ENCODE measurements around the gene ARHGAP20.
A peak's percentile ranks its signal among the peaks of the same experiment; 100 is the strongest.

Gene ARHGAP20

DNA sequence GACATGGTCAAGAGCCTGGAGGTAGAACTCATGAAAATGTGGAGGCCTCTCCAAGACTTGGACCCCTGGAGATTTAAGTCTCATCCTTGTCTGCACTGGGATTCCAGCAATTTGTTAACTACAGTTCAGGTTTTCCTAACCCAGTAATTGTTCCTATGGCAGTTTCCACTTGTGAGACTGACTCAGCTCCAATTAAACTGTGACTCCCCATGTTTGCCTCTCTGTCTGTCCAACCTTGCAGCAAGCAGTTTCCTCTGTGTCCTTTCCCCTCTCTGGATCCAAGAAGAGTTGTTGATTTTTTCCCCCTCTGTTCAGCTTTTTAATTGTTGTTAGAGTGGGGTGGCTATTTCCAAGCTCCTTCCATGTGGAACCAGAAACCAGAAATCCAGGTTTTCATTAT is 16.2 kb upstream of the ARHGAP20 start:
- Histone ChIP-seq H3K27me3 (no peaks in the 10 kb centered on the region), H3K9me3 (replicated peaks in 1 of 11) (peaks cover 0 to 6% (median 0%) of the 10 kb centered on the region in 11 experiments; a peak in 6 of 22 replicates), H3K36me3 (no peaks in the 10 kb centered on the region), H3K27ac (no peak overlapping the region), H4K20me1 (no peaks in the 10 kb centered on the region), H3K4me1 (no peaks in the 10 kb centered on the region), H3K4me2 (no peak overlapping the region), H3K4me3 (no peak overlapping the region), H3K9ac (no peak overlapping the region)
- TF ChIP-seq Cebpa-rat (IDR thresholded peaks at IDR 0.05) = no peak

DNA sequence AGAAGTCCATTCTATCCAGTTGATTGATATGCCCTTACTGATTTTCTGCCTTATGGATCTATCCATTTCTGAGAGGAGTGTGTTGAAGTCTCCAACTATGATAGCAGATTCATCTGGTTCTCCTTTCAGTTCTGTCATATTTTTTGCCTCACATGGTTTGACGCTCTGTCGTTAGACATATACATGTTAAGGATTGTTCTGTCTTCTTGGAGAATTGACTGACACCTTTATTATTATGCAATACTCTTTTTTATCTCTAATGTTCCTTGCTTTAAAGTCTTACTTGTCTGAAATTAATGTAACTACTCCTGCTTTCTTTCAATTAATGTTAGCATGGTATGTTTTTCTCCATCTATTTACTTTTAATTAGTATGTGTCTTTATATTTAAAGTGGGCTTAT is 12.1 kb upstream of the ARHGAP20 start:
- H3K4me1 ChIP-seq = no peaks in the 10 kb centered on the region
- no peak overlapping the region for H3K27ac ChIP-seq
- H3K27me3 ChIP-seq = no peaks in the 10 kb centered on the region
- no peaks in the 10 kb centered on the region for H4K20me1 ChIP-seq
- peaks cover 0 to 6% (median 0%) of the 10 kb centered on the region in 11 experiments; a peak in 6 of 22 replicates for H3K9me3 ChIP-seq (replicated peaks in 1 of 11)
- no peak overlapping the region for H3K4me3 ChIP-seq
- no peaks in the 10 kb centered on the region for H3K36me3 ChIP-seq
- H3K4me2 ChIP-seq = no peak overlapping the region
- H3K9ac ChIP-seq = no peak overlapping the region
- no peak for TF ChIP-seq Cebpa-rat (IDR thresholded peaks at IDR 0.05)

DNA sequence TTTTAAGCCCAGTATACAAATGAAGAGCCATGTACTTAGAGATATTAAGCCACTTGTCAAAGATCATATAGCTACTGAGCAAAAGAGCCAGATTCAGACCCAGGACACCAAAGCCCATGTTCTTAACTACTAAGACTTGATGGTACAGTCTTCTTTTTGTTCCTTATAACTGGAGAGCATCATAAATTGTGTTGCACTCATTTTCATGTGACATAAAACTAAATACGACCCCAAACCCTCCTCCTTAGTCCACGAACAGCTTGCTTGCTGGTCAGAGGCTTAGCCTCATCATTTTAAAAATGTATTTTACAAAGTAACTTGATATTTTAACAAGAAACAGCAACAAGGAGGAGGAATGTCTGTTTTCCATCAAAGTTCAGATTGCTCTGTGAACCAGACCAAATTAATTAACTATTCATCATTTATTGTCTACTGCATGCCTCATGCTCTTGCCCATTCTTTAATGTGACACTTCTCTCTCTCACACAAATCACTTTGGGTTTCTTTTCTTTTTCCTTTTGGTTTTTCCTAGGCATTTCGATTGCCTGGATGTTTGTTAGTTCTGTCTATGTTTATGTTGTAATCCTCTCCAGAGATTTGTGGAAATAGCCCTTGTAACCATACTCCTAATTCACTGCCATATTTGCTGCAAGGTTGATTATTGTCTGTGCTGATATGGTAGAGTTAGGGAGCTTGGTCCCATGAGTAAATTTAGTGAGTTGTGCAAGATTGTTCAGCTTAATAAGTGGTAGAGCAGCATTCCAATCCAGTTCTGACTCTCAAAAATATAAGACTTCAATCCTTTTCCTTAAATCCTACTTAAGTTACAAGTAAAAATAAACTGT is 8.4 kb upstream of the ARHGAP20 start:
- no peaks in the 10 kb centered on the region for H4K20me1 ChIP-seq
- H3K9me3 ChIP-seq (replicated peaks in 1 of 11) = peaks cover 0 to 13% (median 0%) of the 10 kb centered on the region in 11 experiments; a peak in 3 of 22 replicates
- H3K9ac ChIP-seq = no peak overlapping the region
- no peak overlapping the region for H3K4me2 ChIP-seq
- no peak overlapping the region for H3K27ac ChIP-seq
- no peaks in the 10 kb centered on the region for H3K36me3 ChIP-seq
- H3K4me1 ChIP-seq = no peaks in the 10 kb centered on the region
- H3K4me3 ChIP-seq = no peak overlapping the region
- no peak for TF ChIP-seq Cebpa-rat (IDR thresholded peaks at IDR 0.05)
- no peaks in the 10 kb centered on the region for H3K27me3 ChIP-seq

DNA sequence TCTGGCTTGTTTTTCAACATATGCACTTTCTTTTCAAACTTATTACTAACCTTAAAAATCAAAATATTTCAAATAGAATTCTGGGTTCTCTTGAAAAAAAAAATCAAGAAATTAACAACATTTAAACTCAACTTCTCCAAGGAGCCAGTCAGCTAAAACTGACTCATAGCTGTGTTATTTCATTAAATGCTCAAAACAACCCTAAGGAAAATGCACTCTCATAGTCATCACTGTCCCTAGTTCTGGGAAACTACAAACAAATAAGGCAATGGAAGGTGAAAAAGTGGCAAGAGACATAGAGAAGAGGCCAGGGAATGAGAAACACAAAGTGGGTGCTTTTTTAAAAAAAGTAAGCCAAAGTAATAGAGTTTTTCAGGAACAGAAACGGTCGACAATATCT is 4.1 kb upstream of the ARHGAP20 start:
- H3K9me3 ChIP-seq (replicated peaks in 1 of 11) = peaks cover 0 to 13% (median 0%) of the 10 kb centered on the region in 11 experiments; a peak in 3 of 22 replicates
- peaks cover 24 to 35% (median 29%) of the 10 kb centered on the region in 11 experiments for H3K27me3 ChIP-seq
- no peaks in the 10 kb centered on the region for H3K36me3 ChIP-seq
- H3K4me3 ChIP-seq = no peak overlapping the region
- H3K4me2 ChIP-seq = no peak overlapping the region
- H3K9ac ChIP-seq = no peak overlapping the region
- TF ChIP-seq Cebpa-rat (IDR thresholded peaks at IDR 0.05) = no peak
- H4K20me1 ChIP-seq = no peaks in the 10 kb centered on the region
- H3K27ac ChIP-seq = no peak overlapping the region
- H3K4me1 ChIP-seq = peaks cover 0 to 17% (median 10%) of the 10 kb centered on the region in 10 experiments; a peak in 14 of 20 replicates

DNA sequence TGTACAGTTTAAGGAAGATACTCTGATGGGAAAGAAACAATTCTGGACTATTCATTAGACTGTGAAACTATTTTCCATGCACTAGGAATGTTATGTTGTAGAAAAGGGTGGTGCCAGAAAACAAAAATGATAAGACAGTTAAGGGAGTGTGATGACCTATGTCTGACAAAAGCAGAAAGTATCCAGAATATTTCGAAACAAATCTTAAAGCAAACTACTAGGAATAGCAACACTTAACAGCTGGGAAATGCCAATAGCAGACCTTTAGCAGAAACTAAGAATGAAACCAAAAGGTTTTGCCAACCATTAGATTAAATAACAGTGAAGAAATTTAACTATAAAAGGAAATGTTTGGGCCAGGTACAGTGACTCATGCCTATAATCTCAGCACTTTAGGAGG is 3.3 kb upstream of the ARHGAP20 start:
- Histone ChIP-seq H3K9ac (no peak overlapping the region), H3K4me1 (peaks cover 5 to 25% (median 17%) of the 10 kb centered on the region in 10 experiments; a peak in 18 of 20 replicates), H3K36me3 (no peaks in the 10 kb centered on the region), H3K27ac (no peak overlapping the region), H3K9me3 (replicated peaks in 1 of 11) (peaks cover 0 to 13% (median 0%) of the 10 kb centered on the region in 11 experiments; a peak in 3 of 22 replicates), H4K20me1 (no peaks in the 10 kb centered on the region; a peak in 1 of 22 replicates), H3K4me3 (no peak overlapping the region), H3K4me2 (no peak overlapping the region), H3K27me3 (peaks cover 32 to 43% (median 37%) of the 10 kb centered on the region in 11 experiments)
- no peak for TF ChIP-seq Cebpa-rat (IDR thresholded peaks at IDR 0.05)

DNA sequence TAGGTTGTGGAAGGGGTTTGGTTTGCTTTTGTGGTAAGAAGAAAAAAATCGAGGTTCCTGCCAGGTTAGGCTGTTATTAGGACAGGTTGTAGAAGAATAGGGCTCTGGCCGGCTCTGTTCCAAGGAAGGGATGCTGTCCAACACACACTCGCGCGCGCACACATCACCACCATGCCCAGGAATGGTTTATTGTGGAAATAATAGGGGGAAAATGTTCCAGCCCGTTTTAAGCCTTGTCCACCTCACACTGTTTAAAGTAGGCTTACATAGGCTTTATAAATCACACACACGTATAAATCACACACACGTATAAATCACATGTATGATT is 1.2 kb upstream of the ARHGAP20 start:
- Histone ChIP-seq H3K4me3 (peak overlapping the region in 3 of 10 experiments; percentile 67 to 77 (median 69); a peak in 4 of 20 replicates), H3K36me3 (no peaks in the 10 kb centered on the region), H3K9me3 (replicated peaks in 1 of 11) (peaks cover 0 to 11% (median 0%) of the 10 kb centered on the region in 11 experiments; a peak in 3 of 22 replicates), H4K20me1 (no peaks in the 10 kb centered on the region; a peak in 1 of 22 replicates), H3K27me3 (peaks cover 50 to 61% (median 53%) of the 10 kb centered on the region in 11 experiments), H3K9ac (no peak overlapping the region), H3K27ac (no peak overlapping the region), H3K4me2 (peak overlapping the region in 10 of 11 experiments; percentile 94 to 100 (median 98); a peak in 18 of 22 replicates), H3K4me1 (peaks cover 7 to 26% (median 18%) of the 10 kb centered on the region in 10 experiments; a peak in 18 of 20 replicates)
- no peak for TF ChIP-seq Cebpa-rat (IDR thresholded peaks at IDR 0.05)

DNA sequence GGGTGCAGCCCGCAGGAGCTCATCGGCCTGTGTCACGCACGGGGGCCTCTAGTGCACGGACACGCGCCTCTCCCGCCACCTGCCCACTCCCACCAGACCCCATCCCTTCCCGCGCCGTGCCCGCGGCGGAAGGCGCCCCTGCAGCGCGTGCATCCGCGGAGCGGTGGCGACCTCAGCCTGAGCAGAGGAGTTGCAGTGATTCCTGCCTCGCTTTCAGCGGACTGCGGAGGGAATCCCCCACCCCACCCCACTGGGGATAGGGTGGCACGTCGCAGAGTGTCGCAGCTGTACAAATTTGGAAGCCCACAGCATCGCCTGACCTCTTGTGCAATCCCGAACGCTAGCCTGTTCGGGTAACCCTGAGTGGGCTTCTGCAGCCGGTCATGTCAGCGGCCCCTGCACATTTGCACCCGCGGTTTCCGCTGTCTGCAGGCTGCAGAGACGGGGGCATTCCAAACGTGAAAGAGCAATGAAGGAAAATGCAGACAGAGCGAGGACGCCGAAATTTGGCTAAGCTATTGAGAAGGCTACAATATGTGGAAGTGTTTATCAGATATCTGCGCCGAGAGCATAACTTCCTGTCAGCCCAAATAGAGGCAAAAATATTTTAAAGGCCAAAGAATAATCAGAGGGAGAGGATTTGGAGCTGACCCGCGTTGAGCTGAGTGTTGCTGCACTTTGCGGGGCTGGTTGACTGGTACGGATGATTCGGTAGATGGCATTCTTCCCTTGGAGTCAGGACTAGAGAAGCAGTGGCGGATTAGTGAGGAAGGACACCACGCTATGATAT is 617 bp upstream of the ARHGAP20 start:
- H3K36me3 ChIP-seq = no peaks in the 10 kb centered on the region
- H3K9me3 ChIP-seq (replicated peaks in 1 of 11) = peaks cover 0 to 5% (median 0%) of the 10 kb centered on the region in 11 experiments; a peak in 2 of 22 replicates
- H3K27ac ChIP-seq = no peak overlapping the region
- TF ChIP-seq Cebpa-rat (IDR thresholded peaks at IDR 0.05) = peak in 2 of 11 experiments; percentile 22 to 45; a peak in 1 of 22 replicates
- H3K4me2 ChIP-seq = peak overlapping the region; percentile 94 to 100 (median 99)
- H3K27me3 ChIP-seq = peaks cover 50 to 61% (median 53%) of the 10 kb centered on the region in 11 experiments
- H3K4me1 ChIP-seq = peaks cover 7 to 26% (median 18%) of the 10 kb centered on the region in 10 experiments; a peak in 18 of 20 replicates
- H3K9ac ChIP-seq = peak overlapping the region in 10 of 11 experiments; percentile 33 to 78 (median 66); a peak in 17 of 22 replicates
- peak overlapping the region; percentile 57 to 77 (median 69) for H3K4me3 ChIP-seq
- no peaks in the 10 kb centered on the region; a peak in 1 of 22 replicates for H4K20me1 ChIP-seq

DNA sequence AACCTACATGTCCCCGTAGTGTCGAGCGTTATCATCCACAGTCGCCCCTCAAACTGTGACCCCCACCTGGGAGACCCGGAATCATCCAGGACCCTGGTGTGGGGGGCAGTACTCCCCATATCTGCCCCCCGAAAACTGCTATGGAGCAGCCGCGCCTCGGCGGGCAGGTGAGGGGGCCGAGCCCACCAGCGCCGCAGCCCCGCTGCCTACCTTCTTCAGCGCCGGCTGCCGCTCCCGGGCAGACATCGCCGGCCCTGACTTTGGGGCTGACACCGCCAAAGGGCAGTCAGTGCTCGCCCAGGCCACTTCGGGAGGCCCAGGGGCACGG is 825 bp downstream of the ARHGAP20 start:
- no peaks in the 10 kb centered on the region for H3K36me3 ChIP-seq
- peak overlapping the region; percentile 55 to 78 (median 69); a peak in 21 of 22 replicates for H3K9ac ChIP-seq
- H4K20me1 ChIP-seq = no peaks in the 10 kb centered on the region; a peak in 1 of 22 replicates
- H3K4me3 ChIP-seq = peak overlapping the region; percentile 57 to 77 (median 69)
- H3K9me3 ChIP-seq (replicated peaks in 1 of 11) = no peaks in the 10 kb centered on the region
- peak overlapping the region; percentile 94 to 100 (median 99) for H3K4me2 ChIP-seq
- H3K27ac ChIP-seq = peak overlapping the region in 7 of 11 experiments; percentile 1 to 64 (median 37); a peak in 5 of 22 replicates
- peaks cover 50 to 61% (median 53%) of the 10 kb centered on the region in 11 experiments for H3K27me3 ChIP-seq
- TF ChIP-seq Cebpa-rat (IDR thresholded peaks at IDR 0.05) = no peak
- peaks cover 7 to 26% (median 18%) of the 10 kb centered on the region in 10 experiments; a peak in 18 of 20 replicates for H3K4me1 ChIP-seq

Measured in BLaER1 treated with 17β-estradiol and CSF1 and Interleukin-3, amounts not matched to agents 10 nM and 100 nM (cell line).